H1 (cell line): ENCODE measurements around the gene TBCE. TPM values are rescaled to one million over a fixed set of nuclear protein-coding genes. Genes with fewer than 3 reads are reported as not detected.

Experiments
- CHD7 ChIP-seq: fragments of 300-600 bp; sonication (generic); IDR thresholded peaks from 2 replicates; pipeline ENCODE4 v1.7.1; 2012; ENCODE audit warnings: low read length, moderate library complexity, mild to moderate bottlenecking, inconsistent platforms; ENCODE audit not compliant: insufficient replicate concordance
- polyA plus RNA-seq, 7 experiments: library from polyadenylated mRNA; depleted of rRNA in 3 of 7; stranded (reverse) in 5 of 7; unstranded in 2 of 7; fragments of >200 nt in 5 of 7; fragments of 200-250 nt in 2 of 7; gene quantifications; 1 replicate in 5 of 7; 2 replicates in 1 of 7; 4 replicates in 1 of 7; pipeline versions ENCODE4 v1.2.1 to v1.2.3, GENCODE V29; 2011 to 2013; ENCODE audit warnings: missing spikeins in 2 of 7, mixed read lengths in 2 of 7
- total RNA-seq: library from RNA; stranded (reverse); fragmentation: NEBNext Ultra II Directional; extraction: Animal tissue kit (Norgen Biotek cat#: 25700); gene quantifications from 2 replicates; pipeline ENCODE4 v1.2.1, GENCODE V29; 2021

TBCE gene
- total and polyA plus RNA-seq, 2 of the 8 experiments (the other 6 are each of a cell fraction or from before 2014, with no cell fraction given) = 22.7 to 42.9 TPM

- TF ChIP-seq CHD7 = no peak
Observed at GRCh38 chr1:235425357-235425756, 58.1 kb downstream of the TBCE start (continued).
